Esophagus squamous epithelium (tissue), 5 donors: ENCODE results near the gene AGO3. TPM values are rescaled to one million over a fixed set of nuclear protein-coding genes. Genes with fewer than 3 reads are reported as not detected.
A peak's percentile ranks its signal among the peaks of the same experiment; 100 is the strongest.

Experiments
- DNase-seq: peaks from one replicate; lab custom pipeline; 2025; lab: John Stamatoyannopoulos, UW
- H3K27ac ChIP-seq, 4 donors: fragments of 200-600 bp; sonication (generic); one replicate each; pipeline ENCODE4 v1.5.1; 2016 to 2019; ENCODE audit warnings: mild to moderate bottlenecking in 1 of 4
- H3K27me3 ChIP-seq, 4 donors: fragments of 200-600 bp; sonication (generic); 1 replicate in 3 of 4; 2 replicates in 1 of 4; pipeline versions ENCODE4 v1.5.1 to v1.6.0; 2017 to 2021; ENCODE audit warnings: antibody characterized with exemption in 1 of 4
- H3K36me3 ChIP-seq, 3 donors: fragments of 200-600 bp; sonication (generic); one replicate each; pipeline ENCODE4 v1.5.1; 2016 to 2019
- H3K4me1 ChIP-seq, 3 donors: fragments of 200-600 bp; sonication (generic); one replicate each; pipeline ENCODE4 v1.5.1; 2017 to 2019
- H3K4me3 ChIP-seq, 4 donors: fragments of 200-600 bp; sonication (generic); 1 replicate in 3 of 4; 2 replicates in 1 of 4; pipeline ENCODE4 v1.5.1; 2016 to 2019; ENCODE audit warnings: mild to moderate bottlenecking in 2 of 4, moderate library complexity in 1 of 4
- H3K9me3 ChIP-seq, 3 donors: fragments of 200-600 bp; sonication (generic); one replicate each; pipeline ENCODE4 v1.5.1; 2016 to 2019
- POLR2A ChIP-seq, 4 donors: fragments of 450-650 bp; IDR thresholded peaks; one replicate each; pipeline ENCODE4 v1.6.1; 2017; ENCODE audit warnings: antibody characterized with exemption in 4 of 4, mild to moderate bottlenecking in 4 of 4, moderate library complexity in 3 of 4
- WGBS, 2 donors: methylation state at CpG; one replicate each; pipeline ENCODE4 v1.1.5; 2018; 5-methylcytosine and 5-hydroxymethylcytosine counted together
- intact Hi-C: fragments of 100-400 bp; cut with DNase I; formaldehyde crosslinking; loops from one replicate; pipeline ENCODE4 v1.15.0; 2022
- total RNA-seq, 4 donors: library from RNA; depleted of rRNA; stranded (reverse); fragments of >200 nt; gene quantifications; one replicate each; pipeline ENCODE4 v1.1.0, GENCODE V29; 2016
- TF ChIP-seq, protein P1 (sequence below), 6 experiments: fragments of 450-650 bp in 4 of 6; fragments of 200-600 bp in 2 of 6; sonication (generic) in 2 of 6; IDR thresholded peaks; one replicate each; pipeline ENCODE4 v1.5.1; 2016 to 2019; ENCODE audit warnings: antibody characterized with exemption in 6 of 6, mild to moderate bottlenecking in 4 of 6, moderate library complexity in 4 of 6
- donor health status: DM: yes; HTN: yes; CAD: no.

AGO3 gene
- total RNA-seq, 4 donors from 2014 or later, result 8.1 to 17.0 (median 12.0) TPM

DNA sequence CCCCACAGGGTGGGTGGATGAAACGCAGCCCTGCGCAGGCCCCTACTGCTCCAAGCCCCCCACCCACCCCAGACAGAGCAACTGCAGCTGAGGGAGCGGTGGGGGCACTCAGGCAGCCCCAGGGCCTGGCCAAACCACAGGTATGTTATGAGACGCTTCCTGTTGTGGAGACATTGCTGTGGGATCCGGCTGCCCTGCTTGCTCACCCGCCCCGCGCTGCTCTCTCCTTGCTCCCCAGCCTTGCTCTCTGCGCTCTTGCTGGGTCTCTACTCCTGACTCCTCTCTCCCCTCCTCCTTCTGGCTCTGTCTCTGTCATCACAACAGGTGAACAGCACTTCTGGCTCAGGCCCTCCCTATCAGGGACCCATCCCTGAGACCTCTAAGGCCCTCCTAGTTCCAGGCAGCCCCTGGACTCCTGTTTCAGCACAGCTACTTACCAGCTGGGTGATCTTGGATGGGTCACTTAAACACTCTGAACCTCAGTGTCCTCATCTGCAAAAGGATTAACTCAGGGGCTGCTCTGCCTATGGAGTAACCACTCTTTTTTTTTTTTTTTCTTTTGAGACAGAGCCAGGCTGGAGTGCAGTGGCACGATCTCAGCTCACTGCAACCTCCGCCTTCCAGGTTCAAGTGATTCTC, 178.3 kb downstream of the AGO3 start:
- TF ChIP-seq, protein P1, sequence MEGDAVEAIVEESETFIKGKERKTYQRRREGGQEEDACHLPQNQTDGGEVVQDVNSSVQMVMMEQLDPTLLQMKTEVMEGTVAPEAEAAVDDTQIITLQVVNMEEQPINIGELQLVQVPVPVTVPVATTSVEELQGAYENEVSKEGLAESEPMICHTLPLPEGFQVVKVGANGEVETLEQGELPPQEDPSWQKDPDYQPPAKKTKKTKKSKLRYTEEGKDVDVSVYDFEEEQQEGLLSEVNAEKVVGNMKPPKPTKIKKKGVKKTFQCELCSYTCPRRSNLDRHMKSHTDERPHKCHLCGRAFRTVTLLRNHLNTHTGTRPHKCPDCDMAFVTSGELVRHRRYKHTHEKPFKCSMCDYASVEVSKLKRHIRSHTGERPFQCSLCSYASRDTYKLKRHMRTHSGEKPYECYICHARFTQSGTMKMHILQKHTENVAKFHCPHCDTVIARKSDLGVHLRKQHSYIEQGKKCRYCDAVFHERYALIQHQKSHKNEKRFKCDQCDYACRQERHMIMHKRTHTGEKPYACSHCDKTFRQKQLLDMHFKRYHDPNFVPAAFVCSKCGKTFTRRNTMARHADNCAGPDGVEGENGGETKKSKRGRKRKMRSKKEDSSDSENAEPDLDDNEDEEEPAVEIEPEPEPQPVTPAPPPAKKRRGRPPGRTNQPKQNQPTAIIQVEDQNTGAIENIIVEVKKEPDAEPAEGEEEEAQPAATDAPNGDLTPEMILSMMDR (IDR thresholded peaks at IDR 0.05), result no peak
- no peak for TF ChIP-seq POLR2A (IDR thresholded peaks at IDR 0.05)
- H3K4me1 ChIP-seq, result no peaks in the 10 kb centered on the region
- DNase-seq, result no peak
- no peak overlapping the region for H3K27ac ChIP-seq
- H3K36me3 ChIP-seq, result no peaks in the 10 kb centered on the region
- H3K4me3 ChIP-seq, result no peak overlapping the region
- intact Hi-C loops, result no loop called here
- no peaks in the 10 kb centered on the region for H3K9me3 ChIP-seq
- no peaks in the 10 kb centered on the region for H3K27me3 ChIP-seq
- WGBS, 2 donors, result 53 to 78% methylated on average over 8 of the region's 11 CpGs

DNA sequence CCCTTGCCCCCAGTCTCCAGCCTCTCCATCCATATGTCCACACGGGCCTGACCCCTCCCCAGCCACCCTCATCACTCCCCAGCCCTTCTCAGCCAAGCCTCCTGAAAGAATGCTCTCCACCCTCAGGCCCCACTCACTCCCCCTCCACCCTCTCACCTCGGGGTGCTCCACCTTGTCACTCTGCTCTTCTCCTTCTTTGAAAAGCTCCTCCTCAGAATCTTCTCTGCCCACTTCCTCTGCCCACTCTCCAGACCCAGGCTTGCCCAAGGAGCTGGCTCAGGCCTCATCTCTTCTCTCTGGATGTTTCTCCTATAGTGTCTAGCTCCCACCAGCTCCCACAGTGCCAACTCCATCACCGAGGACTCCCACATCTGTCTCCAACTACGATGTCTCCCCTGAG, 180.2 kb downstream of the AGO3 start:
- H3K4me1 ChIP-seq, result peaks cover 0 to 13% (median 10%) of the 10 kb centered on the region in 3 donors
- intact Hi-C loops, result loop anchor here (10.0 kb wide), 1 partner anchor 174 kb away; no protein-coding TSS in a partner anchor
- H3K27me3 ChIP-seq, result no peaks in the 10 kb centered on the region
- WGBS, 2 donors, result 59 to 66% methylated on average over 4 of the region's 4 CpGs
- no peaks in the 10 kb centered on the region for H3K36me3 ChIP-seq
- no peak overlapping the region for H3K27ac ChIP-seq
- DNase-seq, result no peak
- TF ChIP-seq POLR2A (IDR thresholded peaks at IDR 0.05), result no peak
- TF ChIP-seq, protein P1 (IDR thresholded peaks at IDR 0.05), result no peak
- H3K4me3 ChIP-seq, result no peak overlapping the region
- H3K9me3 ChIP-seq, result no peaks in the 10 kb centered on the region

DNA sequence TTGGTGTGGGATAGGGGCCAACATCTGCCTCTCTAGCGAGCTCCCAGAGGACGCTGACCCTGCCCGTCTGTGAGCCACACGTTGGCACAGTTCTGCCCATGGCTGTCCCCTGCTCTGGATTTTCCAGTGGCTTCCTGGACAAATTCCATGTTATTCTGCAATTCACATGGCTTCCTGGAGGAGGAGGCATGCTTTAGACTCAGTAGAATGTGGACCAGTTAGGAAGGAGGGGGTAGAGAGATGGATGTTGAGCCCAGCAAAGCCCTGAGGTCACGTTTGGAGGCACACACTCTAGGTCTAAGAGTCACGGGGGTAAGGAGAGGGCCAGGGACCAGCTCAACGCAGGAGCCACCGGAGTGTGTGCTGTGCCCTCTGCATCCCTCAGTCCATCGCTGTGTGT, 181.9 kb downstream of the AGO3 start:
- H3K9me3 ChIP-seq, result no peaks in the 10 kb centered on the region
- WGBS, 2 donors, result 84% methylated on average over 5 to 9 of the region's 9 CpGs
- intact Hi-C loops, result loop anchor here (10.0 kb wide), 1 partner anchor 172 kb away; no protein-coding TSS in a partner anchor

DNA sequence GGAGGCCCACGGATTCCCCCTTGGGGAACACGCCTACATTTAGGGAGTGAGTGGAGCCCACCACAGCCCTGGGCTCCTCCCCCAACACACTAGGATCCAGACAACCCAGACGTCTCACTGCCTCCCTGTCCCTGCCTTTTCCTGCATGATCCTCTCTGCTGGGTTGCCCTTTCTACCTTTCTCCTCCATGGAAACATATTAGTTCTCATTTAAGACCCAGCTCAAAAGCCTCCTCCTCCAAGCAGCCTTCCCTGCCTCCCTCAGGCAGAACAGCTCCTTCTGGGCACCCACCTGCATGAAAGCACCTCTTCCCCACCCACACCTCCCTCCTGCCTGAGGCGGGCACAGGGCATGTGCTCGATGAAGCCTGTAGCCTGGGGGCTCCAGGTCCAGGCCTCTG, 183.5 kb downstream of the AGO3 start:
- Histone ChIP-seq H3K27me3 (no peaks in the 10 kb centered on the region), H3K36me3 (no peaks in the 10 kb centered on the region), H3K4me3 (no peak overlapping the region), H3K4me1 (peaks cover 0 to 27% (median 10%) of the 10 kb centered on the region in 3 donors), H3K9me3 (no peaks in the 10 kb centered on the region), H3K27ac (peak overlapping the region in 3 of 4 donors; percentile 64 to 83 (median 75))
- no peak for DNase-seq
- intact Hi-C loops, result loop anchor here (10.0 kb wide), 1 partner anchor 170 kb away; no protein-coding TSS in a partner anchor
- WGBS, 2 donors, result 65 to 68% methylated on average over 4 to 5 of the region's 5 CpGs
- no peak for TF ChIP-seq POLR2A (IDR thresholded peaks at IDR 0.05)
- TF ChIP-seq, protein P1 (IDR thresholded peaks at IDR 0.05), result no peak

More for the DNA sequence above, 181.9 kb downstream of the AGO3 start:
- no peaks in the 10 kb centered on the region for H3K36me3 ChIP-seq
- TF ChIP-seq POLR2A (IDR thresholded peaks at IDR 0.05), result no peak
- TF ChIP-seq, protein P1 (IDR thresholded peaks at IDR 0.05), result no peak
- no peaks in the 10 kb centered on the region for H3K27me3 ChIP-seq
- peaks cover 0 to 24% (median 10%) of the 10 kb centered on the region in 3 donors for H3K4me1 ChIP-seq
- no peak overlapping the region for H3K4me3 ChIP-seq
- no peak for DNase-seq
- no peak overlapping the region for H3K27ac ChIP-seq

DNA sequence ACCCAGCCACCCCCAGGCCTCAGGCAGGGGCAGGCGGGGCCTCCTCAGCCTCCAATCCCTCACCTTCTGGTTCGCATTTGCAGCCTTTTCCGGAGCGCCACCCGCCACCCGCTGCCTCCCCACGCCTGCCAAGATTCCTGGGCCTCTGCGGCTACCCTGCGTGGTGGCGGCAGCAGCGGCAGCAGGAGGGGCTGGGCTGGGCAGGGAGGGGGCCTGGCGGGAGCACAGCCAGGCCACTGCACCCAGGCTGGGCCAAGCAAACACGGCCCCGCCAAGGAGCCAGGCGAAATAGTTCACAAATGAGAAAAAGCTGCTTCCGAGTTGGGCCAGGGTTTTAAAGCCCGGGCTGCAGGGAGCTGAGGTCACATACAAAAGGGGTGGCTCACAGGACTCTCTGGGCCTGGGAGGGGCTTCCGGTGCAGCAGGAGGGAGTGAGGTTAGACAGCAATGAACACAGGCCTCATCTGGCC, 184.3 kb downstream of the AGO3 start:
- Histone ChIP-seq H3K4me3 (peak overlapping the region in 1 of 4 donors; percentile 2), H3K4me1 (peaks cover 0 to 35% (median 10%) of the 10 kb centered on the region in 3 donors), H3K36me3 (no peaks in the 10 kb centered on the region), H3K27me3 (no peaks in the 10 kb centered on the region), H3K27ac (peak overlapping the region; percentile 15 to 83 (median 70)), H3K9me3 (no peaks in the 10 kb centered on the region)
- no peak for DNase-seq
- TF ChIP-seq POLR2A (IDR thresholded peaks at IDR 0.05), result no peak
- TF ChIP-seq, protein P1 (IDR thresholded peaks at IDR 0.05), result no peak
- intact Hi-C loops, result loop anchor here (10.0 kb wide), 1 partner anchor 170 kb away; no protein-coding TSS in a partner anchor
- WGBS, 2 donors, result 80 to 87% methylated on average over 2 to 3 of the region's 18 CpGs
